ENCODE measurements around the gene IFITM1. TPM values are rescaled to one million over a fixed set of nuclear protein-coding genes. Genes with fewer than 3 reads are reported as not detected.

Gene IFITM1
- total RNA-seq, 1 experiment from 2014 or later, result 544 TPM

DNA sequence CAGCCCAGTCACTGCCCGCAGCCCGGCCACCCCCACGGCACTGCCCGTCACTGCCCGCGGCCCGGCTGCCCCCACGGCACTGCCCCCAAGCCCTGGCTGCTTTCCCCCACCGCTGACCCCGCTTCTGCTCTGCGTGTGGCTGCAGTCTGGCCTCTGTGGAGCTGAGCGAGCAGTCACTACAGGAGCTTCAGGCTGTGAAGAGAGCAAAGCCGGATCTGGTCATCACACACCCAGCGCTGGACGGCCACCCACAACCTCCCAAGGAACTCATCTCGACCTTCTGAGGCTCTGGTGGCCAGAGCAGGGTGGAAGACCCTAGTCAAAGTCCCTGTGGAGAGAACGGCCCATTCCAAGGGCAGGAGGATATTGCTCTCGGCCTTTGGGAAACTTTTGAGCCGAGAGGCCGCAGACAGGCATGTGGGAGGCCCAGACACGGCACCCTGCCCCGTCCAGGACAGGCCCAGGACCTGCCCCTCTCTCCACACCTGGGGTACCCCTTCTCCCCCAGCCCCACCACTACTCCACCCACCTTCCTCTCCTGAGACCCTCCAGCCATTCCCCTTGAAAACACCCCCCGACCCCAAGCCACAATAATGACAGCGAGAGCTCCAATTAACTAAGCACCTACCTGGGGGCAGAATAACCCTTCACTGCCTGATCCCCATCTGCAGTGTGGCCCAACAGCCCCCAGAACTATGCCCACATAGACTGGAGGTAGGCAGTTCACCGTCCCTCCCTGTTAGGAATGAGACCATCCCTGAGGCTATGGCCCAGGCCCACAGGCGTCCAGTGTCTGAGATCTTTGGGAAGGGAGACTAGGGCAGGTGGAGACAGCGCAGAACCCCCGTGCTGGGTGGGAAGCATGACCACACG is 28.6 kb upstream of the IFITM1 start (continued):
- TF ChIP-seq, protein P1, sequence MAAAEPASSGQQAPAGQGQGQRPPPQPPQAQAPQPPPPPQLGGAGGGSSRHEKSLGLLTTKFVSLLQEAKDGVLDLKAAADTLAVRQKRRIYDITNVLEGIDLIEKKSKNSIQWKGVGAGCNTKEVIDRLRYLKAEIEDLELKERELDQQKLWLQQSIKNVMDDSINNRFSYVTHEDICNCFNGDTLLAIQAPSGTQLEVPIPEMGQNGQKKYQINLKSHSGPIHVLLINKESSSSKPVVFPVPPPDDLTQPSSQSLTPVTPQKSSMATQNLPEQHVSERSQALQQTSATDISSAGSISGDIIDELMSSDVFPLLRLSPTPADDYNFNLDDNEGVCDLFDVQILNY (CRISPR knock-in tag; IDR thresholded peaks at IDR 0.05), result no peak
- TF ChIP-seq SMAD4 (CRISPR knock-in tag; IDR thresholded peaks at IDR 0.05), result no peak
- TF ChIP-seq ZNF423 (CRISPR knock-in tag; IDR thresholded peaks at IDR 0.05), result no peak
- no peak for TF ChIP-seq TCF7 (CRISPR knock-in tag; IDR thresholded peaks at IDR 0.05; ENCODE audit: low read depth)
- TF ChIP-seq, protein P2, sequence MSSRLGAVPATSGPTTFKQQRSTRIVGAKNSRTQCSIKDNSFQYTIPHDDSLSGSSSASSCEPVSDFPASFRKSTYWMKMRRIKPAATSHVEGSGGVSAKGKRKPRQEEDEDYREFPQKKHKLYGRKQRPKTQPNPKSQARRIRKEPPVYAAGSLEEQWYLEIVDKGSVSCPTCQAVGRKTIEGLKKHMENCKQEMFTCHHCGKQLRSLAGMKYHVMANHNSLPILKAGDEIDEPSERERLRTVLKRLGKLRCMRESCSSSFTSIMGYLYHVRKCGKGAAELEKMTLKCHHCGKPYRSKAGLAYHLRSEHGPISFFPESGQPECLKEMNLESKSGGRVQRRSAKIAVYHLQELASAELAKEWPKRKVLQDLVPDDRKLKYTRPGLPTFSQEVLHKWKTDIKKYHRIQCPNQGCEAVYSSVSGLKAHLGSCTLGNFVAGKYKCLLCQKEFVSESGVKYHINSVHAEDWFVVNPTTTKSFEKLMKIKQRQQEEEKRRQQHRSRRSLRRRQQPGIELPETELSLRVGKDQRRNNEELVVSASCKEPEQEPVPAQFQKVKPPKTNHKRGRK (CRISPR knock-in tag; IDR thresholded peaks at IDR 0.05; ENCODE audit: borderline replicate concordance), result no peak
- no peak for TF ChIP-seq ZNF671 (CRISPR knock-in tag; IDR thresholded peaks at IDR 0.05)
- no peak for TF ChIP-seq ETV6 (CRISPR knock-in tag; IDR thresholded peaks at IDR 0.05)
- no peak for TF ChIP-seq NR1H2 (CRISPR knock-in tag; IDR thresholded peaks at IDR 0.05)
- TF ChIP-seq, protein P3, sequence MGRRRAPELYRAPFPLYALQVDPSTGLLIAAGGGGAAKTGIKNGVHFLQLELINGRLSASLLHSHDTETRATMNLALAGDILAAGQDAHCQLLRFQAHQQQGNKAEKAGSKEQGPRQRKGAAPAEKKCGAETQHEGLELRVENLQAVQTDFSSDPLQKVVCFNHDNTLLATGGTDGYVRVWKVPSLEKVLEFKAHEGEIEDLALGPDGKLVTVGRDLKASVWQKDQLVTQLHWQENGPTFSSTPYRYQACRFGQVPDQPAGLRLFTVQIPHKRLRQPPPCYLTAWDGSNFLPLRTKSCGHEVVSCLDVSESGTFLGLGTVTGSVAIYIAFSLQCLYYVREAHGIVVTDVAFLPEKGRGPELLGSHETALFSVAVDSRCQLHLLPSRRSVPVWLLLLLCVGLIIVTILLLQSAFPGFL (CRISPR knock-in tag; IDR thresholded peaks at IDR 0.05; ENCODE audit: borderline replicate concordance), result no peak

DNA sequence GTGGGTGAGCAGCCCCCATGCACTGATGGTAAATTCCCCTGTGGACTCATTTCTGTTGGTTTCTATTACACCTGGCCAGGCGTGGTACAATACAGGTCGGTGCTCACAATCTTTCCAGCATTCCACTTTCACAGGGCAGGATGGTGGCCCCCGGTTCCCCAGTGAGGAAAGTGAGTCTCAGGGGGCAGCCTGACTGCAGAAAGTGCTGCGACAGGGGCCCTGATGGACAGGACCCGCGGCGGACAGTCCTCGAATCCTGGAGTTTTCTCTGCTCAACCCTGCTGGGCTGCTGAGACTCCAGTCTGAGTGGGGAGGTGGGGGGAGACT is 28.0 kb upstream of the IFITM1 start:
- Mint-ChIP-seq H3K36me3 (peaks cover under 1% of the 10 kb centered on the region; the same call in 1 of the 2 replicates), H3K4me1 (peaks cover 51% of the 10 kb centered on the region), H3K27ac (no peak overlapping the region), H3K27me3 (ENCODE audit: low read depth) (peaks cover 45% of the 10 kb centered on the region), H3K9me3 (no peaks in the 10 kb centered on the region), H3K4me3 (no peak overlapping the region)
- POLR2A ChIA-PET, result no interaction called here
- no peak for DNase-seq (ENCODE audit: low spot score)
- CTCF ChIA-PET, result no interaction called here
- no peak for ATAC-seq
- TF ChIP-seq FOXP1 (CRISPR knock-in tag; IDR thresholded peaks at IDR 0.05; ENCODE audit: borderline replicate concordance) (no peak), TCF7 (CRISPR knock-in tag; IDR thresholded peaks at IDR 0.05; ENCODE audit: low read depth) (no peak), ELF4 (CRISPR knock-in tag; IDR thresholded peaks at IDR 0.05; ENCODE audit: low read depth) (no peak), FOXK1 (CRISPR knock-in tag; IDR thresholded peaks at IDR 0.05) (no peak), ZNF232 (CRISPR knock-in tag; IDR thresholded peaks at IDR 0.05) (no peak), ZNF219 (CRISPR knock-in tag; IDR thresholded peaks at IDR 0.05; ENCODE audit: borderline replicate concordance) (no peak), NR2C2 (CRISPR knock-in tag; IDR thresholded peaks at IDR 0.05) (no peak)
- TF ChIP-seq, protein P2 (CRISPR knock-in tag; IDR thresholded peaks at IDR 0.05; ENCODE audit: borderline replicate concordance), result no peak
- TF ChIP-seq, protein P4, sequence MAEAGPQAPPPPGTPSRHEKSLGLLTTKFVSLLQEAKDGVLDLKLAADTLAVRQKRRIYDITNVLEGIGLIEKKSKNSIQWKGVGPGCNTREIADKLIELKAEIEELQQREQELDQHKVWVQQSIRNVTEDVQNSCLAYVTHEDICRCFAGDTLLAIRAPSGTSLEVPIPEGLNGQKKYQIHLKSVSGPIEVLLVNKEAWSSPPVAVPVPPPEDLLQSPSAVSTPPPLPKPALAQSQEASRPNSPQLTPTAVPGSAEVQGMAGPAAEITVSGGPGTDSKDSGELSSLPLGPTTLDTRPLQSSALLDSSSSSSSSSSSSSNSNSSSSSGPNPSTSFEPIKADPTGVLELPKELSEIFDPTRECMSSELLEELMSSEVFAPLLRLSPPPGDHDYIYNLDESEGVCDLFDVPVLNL (CRISPR knock-in tag; IDR thresholded peaks at IDR 0.05; ENCODE audit: borderline replicate concordance, low read depth), result no peak
- TF ChIP-seq, protein P5, sequence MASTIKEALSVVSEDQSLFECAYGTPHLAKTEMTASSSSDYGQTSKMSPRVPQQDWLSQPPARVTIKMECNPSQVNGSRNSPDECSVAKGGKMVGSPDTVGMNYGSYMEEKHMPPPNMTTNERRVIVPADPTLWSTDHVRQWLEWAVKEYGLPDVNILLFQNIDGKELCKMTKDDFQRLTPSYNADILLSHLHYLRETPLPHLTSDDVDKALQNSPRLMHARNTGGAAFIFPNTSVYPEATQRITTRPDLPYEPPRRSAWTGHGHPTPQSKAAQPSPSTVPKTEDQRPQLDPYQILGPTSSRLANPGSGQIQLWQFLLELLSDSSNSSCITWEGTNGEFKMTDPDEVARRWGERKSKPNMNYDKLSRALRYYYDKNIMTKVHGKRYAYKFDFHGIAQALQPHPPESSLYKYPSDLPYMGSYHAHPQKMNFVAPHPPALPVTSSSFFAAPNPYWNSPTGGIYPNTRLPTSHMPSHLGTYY (CRISPR knock-in tag; IDR thresholded peaks at IDR 0.05), result no peak
- TF ChIP-seq, protein P6, sequence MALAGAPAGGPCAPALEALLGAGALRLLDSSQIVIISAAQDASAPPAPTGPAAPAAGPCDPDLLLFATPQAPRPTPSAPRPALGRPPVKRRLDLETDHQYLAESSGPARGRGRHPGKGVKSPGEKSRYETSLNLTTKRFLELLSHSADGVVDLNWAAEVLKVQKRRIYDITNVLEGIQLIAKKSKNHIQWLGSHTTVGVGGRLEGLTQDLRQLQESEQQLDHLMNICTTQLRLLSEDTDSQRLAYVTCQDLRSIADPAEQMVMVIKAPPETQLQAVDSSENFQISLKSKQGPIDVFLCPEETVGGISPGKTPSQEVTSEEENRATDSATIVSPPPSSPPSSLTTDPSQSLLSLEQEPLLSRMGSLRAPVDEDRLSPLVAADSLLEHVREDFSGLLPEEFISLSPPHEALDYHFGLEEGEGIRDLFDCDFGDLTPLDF (CRISPR knock-in tag; IDR thresholded peaks at IDR 0.05), result no peak
- TF ChIP-seq, protein P7, sequence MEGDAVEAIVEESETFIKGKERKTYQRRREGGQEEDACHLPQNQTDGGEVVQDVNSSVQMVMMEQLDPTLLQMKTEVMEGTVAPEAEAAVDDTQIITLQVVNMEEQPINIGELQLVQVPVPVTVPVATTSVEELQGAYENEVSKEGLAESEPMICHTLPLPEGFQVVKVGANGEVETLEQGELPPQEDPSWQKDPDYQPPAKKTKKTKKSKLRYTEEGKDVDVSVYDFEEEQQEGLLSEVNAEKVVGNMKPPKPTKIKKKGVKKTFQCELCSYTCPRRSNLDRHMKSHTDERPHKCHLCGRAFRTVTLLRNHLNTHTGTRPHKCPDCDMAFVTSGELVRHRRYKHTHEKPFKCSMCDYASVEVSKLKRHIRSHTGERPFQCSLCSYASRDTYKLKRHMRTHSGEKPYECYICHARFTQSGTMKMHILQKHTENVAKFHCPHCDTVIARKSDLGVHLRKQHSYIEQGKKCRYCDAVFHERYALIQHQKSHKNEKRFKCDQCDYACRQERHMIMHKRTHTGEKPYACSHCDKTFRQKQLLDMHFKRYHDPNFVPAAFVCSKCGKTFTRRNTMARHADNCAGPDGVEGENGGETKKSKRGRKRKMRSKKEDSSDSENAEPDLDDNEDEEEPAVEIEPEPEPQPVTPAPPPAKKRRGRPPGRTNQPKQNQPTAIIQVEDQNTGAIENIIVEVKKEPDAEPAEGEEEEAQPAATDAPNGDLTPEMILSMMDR (IDR thresholded peaks at IDR 0.05), result no peak
- TF ChIP-seq, protein P8, sequence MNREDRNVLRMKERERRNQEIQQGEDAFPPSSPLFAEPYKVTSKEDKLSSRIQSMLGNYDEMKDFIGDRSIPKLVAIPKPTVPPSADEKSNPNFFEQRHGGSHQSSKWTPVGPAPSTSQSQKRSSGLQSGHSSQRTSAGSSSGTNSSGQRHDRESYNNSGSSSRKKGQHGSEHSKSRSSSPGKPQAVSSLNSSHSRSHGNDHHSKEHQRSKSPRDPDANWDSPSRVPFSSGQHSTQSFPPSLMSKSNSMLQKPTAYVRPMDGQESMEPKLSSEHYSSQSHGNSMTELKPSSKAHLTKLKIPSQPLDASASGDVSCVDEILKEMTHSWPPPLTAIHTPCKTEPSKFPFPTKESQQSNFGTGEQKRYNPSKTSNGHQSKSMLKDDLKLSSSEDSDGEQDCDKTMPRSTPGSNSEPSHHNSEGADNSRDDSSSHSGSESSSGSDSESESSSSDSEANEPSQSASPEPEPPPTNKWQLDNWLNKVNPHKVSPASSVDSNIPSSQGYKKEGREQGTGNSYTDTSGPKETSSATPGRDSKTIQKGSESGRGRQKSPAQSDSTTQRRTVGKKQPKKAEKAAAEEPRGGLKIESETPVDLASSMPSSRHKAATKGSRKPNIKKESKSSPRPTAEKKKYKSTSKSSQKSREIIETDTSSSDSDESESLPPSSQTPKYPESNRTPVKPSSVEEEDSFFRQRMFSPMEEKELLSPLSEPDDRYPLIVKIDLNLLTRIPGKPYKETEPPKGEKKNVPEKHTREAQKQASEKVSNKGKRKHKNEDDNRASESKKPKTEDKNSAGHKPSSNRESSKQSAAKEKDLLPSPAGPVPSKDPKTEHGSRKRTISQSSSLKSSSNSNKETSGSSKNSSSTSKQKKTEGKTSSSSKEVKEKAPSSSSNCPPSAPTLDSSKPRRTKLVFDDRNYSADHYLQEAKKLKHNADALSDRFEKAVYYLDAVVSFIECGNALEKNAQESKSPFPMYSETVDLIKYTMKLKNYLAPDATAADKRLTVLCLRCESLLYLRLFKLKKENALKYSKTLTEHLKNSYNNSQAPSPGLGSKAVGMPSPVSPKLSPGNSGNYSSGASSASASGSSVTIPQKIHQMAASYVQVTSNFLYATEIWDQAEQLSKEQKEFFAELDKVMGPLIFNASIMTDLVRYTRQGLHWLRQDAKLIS (CRISPR knock-in tag; IDR thresholded peaks at IDR 0.05; ENCODE audit: borderline replicate concordance), result no peak
